Ammon's horn (tissue), 1 donor: ENCODE data around the gene GCAT.
A peak's percentile ranks its signal among the peaks of the same experiment; 100 is the strongest.

ENCODE experiments used
- DNase-seq: peaks from one replicate; pipeline ENCODE4 v3.0.0-alpha.2; 2016; ENCODE audit warnings: low spot score

GCAT gene

DNA sequence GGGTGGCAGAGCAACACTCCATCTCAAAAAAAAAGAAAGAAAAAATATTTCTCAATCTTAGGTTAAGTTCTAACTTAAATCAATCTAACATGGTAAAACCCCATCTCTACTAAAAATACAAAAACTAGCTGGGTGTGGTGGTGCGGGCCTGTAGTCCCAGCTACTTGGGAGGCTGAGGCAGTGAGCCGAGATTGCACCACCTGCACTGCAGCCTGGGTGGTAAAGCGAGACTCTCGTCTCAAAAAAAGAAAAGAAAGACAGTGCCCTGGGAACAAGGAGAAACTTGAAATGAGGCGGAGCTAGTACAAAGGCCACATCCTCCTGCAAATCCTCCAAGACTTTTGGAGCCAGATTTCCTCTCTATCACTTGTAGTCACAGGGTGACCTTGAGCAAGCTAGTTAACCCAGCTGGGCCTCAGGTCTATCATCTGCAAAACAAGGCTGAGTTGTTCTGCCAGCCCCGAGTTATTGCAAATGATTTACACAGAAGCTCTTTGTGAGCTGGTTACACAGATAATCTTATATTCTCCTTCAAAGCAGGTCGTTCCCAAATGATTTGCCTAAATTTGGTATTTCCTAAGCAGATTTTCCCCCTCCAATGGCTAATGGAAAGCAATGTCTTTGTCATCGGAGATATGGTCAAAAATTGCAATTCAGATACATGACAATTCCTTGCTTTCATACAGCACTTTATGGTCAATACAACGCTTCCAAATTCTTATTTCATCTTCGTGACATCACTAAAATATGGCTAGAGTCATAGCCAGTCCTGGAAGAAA is 34.5 kb downstream of the GCAT start:
- DNase-seq, result no peak

DNA sequence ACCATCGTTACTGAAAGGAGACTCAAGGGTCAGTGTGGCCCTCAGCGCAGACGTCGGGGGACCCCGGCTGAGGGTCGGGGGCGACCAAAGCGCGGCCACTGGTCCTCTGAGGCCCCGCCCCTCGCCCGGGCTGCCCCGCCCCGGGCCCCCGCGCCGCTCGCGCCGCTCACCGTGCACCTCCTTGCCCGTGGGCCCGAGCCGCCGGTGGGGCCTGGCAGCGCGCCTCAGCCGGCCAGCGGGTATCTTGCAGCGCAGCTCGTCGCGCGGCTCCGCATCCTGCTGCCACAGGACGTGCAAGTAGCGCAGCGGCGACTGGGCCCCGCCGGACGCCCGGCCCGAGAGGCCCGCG is 36.0 kb downstream of the GCAT start:
- no peak for DNase-seq

DNA sequence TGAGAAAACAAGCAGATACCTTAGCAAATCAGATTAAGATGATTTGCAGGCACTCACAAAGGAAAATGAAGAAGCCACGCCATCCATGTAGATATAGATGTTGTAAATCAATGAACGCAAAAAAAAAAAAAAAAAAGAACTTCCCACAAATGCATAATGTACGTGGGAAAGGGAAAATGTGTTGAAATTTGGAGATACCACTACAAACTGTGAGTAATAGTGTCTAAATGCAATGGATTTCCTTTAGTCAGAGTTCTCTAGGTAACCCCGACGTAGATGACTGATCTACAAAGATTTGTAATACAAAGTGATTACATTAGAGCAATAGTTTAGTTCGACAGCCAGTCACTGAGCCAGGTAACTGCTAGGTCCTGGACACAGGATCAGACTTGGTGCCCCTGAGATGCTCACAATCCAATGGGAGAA is 37.2 kb downstream of the GCAT start:
- no peak for DNase-seq

DNA sequence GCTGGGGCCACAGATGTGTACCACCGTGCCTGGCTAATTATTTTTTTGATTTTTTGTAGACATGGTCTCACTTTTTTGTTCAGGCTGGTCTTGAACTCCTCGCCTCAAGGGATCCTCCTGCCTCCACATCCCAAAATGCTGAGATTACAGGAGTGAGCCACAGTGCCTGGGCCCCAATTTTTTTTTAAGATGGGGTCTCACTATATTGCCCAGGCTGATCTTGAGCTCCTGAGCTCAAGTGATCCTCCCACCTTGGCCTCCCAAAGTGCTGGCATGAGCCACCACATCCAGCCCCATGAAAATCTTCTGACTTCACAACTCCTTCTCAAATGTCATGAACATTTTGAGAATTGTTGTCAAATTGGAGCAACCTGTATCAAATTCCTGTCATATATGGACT is 38.7 kb downstream of the GCAT start:
- DNase-seq, result no peak

DNA sequence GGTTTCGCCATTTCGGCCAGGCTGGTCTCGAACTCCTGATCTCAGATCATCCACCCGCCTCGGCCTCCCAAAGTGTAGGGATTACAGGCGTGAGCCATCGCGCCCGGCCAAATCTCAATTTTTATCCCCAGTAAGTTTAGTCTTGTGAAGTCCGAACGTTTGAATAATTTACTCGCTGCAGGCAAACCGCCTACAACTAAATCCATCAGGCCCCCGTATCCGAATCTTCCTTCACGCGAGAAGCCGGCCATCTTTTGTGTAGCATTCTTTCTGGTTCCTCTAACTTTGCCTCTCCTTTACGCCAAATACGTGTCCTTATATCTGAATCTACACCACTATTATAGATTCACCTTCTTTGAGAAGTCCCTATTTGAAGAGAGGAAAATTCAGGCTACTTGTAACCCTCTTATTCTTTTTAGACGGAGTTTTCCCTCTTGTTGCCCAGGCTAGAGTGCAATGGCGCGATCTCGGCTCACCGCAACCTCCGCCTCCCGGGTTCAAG is 40.9 kb downstream of the GCAT start:
- no peak for DNase-seq

DNA sequence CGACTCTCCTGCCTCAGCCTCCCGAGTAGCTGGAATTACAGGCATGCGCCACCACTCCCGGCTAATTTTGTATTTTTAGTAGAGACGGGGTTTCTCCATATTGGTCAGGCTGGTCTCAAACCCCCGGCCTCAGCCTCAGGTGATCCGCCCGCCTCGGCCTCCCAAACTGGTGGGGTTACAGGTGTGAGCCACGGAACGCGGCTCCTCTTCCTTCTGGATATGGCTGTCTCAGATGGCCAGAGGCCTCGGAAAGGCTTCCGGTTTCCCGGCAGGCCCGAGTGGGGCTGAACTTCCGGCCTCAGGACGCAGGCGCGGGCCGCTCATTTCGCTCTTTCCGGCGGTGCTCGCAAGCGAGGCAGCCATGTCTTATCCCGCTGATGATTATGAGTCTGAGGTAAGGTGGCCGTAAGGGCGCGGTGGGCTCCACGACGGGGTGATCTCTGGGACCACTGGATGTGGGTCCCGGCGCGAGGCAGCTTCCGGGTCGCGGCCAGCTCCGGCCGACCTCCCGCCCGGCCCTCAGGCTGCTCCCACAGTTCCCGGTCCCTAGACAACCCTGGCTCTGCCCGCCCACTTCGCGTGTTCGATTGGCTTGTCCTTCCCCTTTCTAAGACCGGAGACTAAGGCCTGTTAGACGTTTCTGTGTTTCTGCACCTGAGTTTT is 41.5 kb downstream of the GCAT start, which contains the start of gene EIF3L:
Gene EIF3L (plus strand): TSS at position 331 of the 663 bp plus-strand sequence. CDS start 31 bp downstream, at position 362.
- peak; percentile 91 for DNase-seq

DNA sequence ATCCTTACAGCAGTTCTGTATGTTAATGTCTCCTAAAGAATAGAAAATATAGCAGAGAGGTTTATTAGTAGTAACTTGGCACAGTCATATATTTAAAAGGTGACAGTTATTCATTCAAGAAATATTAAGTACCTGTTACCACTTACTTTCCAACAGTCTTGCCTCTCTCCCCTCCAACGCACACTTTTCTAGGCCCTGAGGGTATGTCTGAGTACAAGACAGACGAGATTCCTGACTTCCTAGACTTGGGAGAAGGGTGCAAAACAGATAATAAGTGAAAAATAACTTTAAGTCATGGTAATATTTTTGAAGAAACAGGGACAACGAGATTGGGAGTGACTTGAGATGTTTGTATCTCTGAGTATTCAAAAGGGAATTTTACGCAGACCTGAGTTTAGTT is 43.1 kb downstream of the GCAT start:
- no peak for DNase-seq

DNA sequence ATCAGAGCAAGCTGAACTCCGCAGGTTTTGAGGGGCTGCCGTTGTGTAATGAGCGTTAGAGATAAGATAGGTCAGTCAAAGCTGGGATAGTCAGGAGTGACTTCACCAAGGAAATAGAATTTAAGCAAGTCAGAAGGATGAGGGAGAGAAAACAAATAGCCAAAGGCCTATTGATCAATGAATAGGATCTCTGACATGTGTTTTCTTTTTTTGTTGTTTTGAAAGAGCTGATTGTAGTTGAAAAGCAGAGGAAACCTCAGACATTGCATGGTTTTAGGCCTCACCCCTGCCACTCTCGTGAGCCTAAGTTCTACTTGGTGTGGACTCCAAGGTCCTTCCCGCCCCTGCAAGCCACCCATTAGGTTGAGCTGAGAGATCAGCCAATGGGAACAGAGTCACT is 44.7 kb downstream of the GCAT start:
- no peak for DNase-seq

DNA sequence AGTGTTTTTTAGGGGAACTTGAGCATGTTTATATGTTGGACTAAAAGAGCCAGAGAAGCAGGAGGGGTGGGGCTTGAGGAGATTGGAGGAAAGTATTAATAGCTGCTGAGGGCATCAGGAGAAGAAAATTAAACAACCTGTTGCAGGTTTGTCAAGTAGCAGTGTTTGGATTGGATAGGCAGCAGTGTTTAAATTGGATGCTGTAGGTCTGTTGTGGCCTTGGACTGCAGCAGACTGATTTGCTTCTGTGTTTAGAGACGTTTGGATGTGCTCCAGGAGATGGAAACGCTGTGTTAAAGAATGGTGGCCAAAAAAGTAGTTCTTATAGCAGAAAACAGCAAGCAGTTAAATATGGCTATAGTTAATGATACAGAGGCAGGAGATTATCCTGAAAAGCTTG is 47.2 kb downstream of the GCAT start:
- no peak for DNase-seq

DNA sequence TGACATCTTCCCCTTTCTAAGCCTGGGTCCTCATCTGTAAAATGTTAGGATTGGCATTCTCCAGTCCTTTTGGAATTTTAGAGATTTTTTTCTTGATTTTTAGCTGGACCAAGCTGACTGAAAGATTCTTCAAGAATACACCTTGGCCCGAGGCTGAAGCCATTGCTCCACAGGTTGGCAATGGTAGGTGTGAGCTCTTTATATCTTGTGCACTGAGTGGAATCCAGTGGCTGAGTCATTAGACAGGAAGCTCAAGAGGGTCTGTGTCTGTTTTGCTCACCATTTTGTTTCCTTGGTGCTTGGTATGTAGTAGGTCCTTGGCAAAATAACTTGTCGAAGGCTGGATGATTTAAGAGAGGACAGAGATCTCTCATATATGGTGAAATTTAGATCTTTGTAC is 47.7 kb downstream of the GCAT start:
- no peak for DNase-seq

DNA sequence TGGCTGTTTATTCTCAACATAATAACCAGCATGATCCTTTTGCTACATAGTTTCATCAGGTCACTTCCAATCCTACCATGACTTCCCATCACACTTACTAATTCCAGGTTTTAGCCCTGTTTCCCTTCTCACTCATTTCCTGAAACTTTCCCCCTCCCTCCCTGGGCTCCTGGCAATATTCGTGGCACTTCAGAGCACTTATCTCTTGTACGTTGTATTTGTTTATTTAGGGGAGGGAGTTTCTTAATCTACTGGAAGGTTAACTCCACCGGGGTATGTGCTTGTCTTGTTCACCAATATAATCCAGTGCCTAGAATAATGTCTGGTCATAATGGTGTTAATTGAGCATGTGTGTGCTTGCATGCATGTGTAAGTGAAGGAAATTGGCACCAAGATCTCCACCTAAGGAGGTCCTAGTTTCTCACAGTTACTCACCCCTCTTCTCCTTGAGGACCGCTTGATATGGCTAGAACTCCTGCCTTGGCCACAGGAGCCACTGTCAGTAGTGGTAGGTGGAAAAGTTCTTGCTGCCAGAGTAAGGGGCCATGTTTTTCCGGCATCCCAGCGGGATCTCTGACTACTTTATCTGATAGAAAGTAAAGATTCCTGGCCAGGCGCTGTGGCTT is 53.2 kb downstream of the GCAT start:
- no peak for DNase-seq

DNA sequence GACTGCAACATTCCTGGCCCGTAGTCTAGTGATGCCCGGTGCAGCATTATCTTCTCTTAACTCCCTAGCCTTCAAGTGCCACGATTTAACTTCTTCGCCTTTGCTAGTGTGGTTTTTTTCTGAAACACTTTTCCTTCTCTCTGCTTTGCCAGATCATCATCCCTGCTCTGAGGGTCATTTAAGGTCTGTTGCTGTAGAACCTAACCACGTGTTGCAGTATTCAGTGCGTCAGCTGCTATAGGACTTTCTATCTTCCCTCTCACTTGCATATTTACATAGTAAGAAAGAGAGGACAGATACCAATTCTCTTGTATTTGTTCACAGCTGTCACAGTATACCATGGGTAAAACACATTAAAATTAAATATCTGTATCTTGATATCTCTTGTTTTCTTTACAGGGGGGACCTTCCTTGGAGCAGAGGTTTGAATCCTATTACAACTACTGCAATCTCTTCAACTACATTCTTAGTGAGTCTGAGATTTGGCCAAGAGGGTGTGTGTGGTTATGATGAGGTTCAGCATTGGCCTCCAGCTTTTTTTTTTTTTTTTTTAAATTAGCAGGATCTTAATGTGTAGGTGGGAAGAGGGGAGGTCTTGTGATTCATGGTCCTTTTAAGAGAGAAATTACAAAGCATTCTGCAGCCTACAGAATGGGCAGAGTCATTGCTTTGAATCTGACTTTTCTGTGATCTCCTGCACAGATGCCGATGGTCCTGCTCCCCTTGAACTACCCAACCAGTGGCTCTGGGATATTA is 55.0 kb downstream of the GCAT start:
- DNase-seq, result no peak

DNA sequence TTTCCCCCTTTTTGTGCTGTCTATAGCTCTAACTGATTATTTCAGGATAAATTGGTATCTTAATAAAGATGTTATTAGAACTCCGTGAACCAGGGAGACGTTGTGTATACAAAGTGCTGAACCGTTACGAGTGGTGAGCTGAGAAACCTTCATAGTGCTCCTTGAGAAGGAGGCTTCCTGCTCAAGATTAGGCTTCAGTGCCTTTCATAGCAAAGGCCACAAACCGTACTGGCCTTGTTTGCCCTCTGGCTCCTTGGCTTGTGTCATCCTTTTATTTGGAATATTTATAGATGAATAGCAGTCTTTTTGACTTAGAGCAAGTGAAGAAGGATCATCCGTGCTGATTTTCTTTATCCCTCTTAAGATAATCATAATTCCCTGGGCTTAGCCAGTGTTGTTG is 57.8 kb downstream of the GCAT start:
- no peak for DNase-seq
